Neural cell (in vitro differentiated cells): ENCODE data around the gene CAPN13. TPM values are rescaled to one million over a fixed set of nuclear protein-coding genes. Genes with fewer than 3 reads are reported as not detected.

Experiments used
- H2AFZ ChIP-seq: fragments of 200-600, 300-800 bp; sonication (generic), shearing (Covaris generic); 2 replicates; pipeline ENCODE4 v1.6.0; 2014; ENCODE audit warnings: low read depth, mild to moderate bottlenecking, antibody characterized with exemption, low read length, moderate library complexity
- H3F3A ChIP-seq: fragments of 200-600 bp; shearing (Covaris generic); 2 replicates; pipeline ENCODE4 v1.6.1; 2016; ENCODE audit warnings: mild to moderate bottlenecking, moderate library complexity, mixed read lengths, antibody characterized with exemption, low read length; ENCODE audit not compliant: insufficient read depth, poor library complexity, severe bottlenecking
- H3K27ac ChIP-seq: fragments of 200-600, 300-800 bp; sonication (generic), shearing (Covaris generic); 2 replicates; pipeline ENCODE4 v1.5.1; 2014; ENCODE audit warnings: mild to moderate bottlenecking, low read length, moderate library complexity
- H3K27me3 ChIP-seq: fragments of 300-800, 200-600 bp; sonication (generic), shearing (Covaris generic); 2 replicates; pipeline ENCODE4 v1.6.0; 2014; ENCODE audit warnings: mild to moderate bottlenecking, low read depth, low read length, moderate library complexity; ENCODE audit not compliant: insufficient read depth
- H3K36me3 ChIP-seq: fragments of 300-800, 200-600 bp; sonication (generic), shearing (Covaris generic); 2 replicates; pipeline ENCODE4 v1.5.1; 2014; ENCODE audit warnings: mild to moderate bottlenecking, antibody characterized with exemption, low read length, moderate library complexity; ENCODE audit not compliant: insufficient read depth
- H3K4me2 ChIP-seq: fragments of 300-800, 200-600 bp; sonication (generic), shearing (Covaris generic); 2 replicates; pipeline ENCODE4 v1.6.0; 2014; ENCODE audit warnings: mild to moderate bottlenecking, low read length
- H3K4me3 ChIP-seq: fragments of 300-800, 200-600 bp; sonication (generic), shearing (Covaris generic); 2 replicates; pipeline ENCODE4 v1.5.1; 2014; ENCODE audit warnings: mild to moderate bottlenecking, low read length, moderate library complexity
- H3K79me2 ChIP-seq: fragments of 200-600 bp; shearing (Covaris generic); replicated peaks from 2 replicates; pipeline ENCODE4 v1.6.0; 2014; ENCODE audit warnings: mild to moderate bottlenecking, low read length, moderate library complexity; ENCODE audit not compliant: insufficient read depth
- H3K9ac ChIP-seq: fragments of 300-800, 200-600 bp; sonication (generic), shearing (Covaris generic); 2 replicates; pipeline ENCODE4 v1.6.1; 2016; ENCODE audit warnings: mild to moderate bottlenecking, low read length, mixed read lengths
- H3K9me2 ChIP-seq: fragments of 200-600 bp; shearing (Covaris generic); 2 replicates; pipeline ENCODE4 v1.6.1; 2016; ENCODE audit warnings: mild to moderate bottlenecking, low read length, mixed read lengths; ENCODE audit not compliant: insufficient read depth
- H3K9me3 ChIP-seq: fragments of 200-600, 300-800 bp; sonication (generic), shearing (Covaris generic); 2 replicates; pipeline ENCODE4 v1.6.1; 2016; ENCODE audit warnings: mild to moderate bottlenecking, mixed run types, low read length, moderate library complexity, mixed read lengths
- H4K20me1 ChIP-seq: fragments of 200-600 bp; shearing (Covaris generic); 2 replicates; pipeline ENCODE4 v1.6.1; 2016; ENCODE audit warnings: mild to moderate bottlenecking, mixed run types; ENCODE audit not compliant: insufficient read depth
- CTCF ChIP-seq: fragments of 450-650 bp; IDR thresholded peaks from 2 replicates; pipeline ENCODE4 v1.5.1; 2014; ENCODE audit warnings: antibody characterized with exemption, mild to moderate bottlenecking, moderate library complexity; ENCODE audit not compliant: poor library complexity, severe bottlenecking
- EP300 ChIP-seq: fragments of 450-650 bp; conservative IDR thresholded peaks from 2 replicates; pipeline ENCODE4 v1.6.1; 2014; ENCODE audit warnings: antibody characterized with exemption, mild to moderate bottlenecking, moderate library complexity; ENCODE audit not compliant: poor library complexity, severe bottlenecking
- EZH2 ChIP-seq: fragments of 200-600, 300-800 bp; shearing (Covaris generic), sonication (generic); IDR thresholded peaks from 2 replicates; pipeline ENCODE4 v1.6.1; 2014; ENCODE audit warnings: antibody characterized with exemption, low read length, borderline replicate concordance, mild to moderate bottlenecking; ENCODE audit not compliant: insufficient read depth, poor library complexity, severe bottlenecking
- MXI1 ChIP-seq: fragments of 450-650 bp; conservative IDR thresholded peaks from 2 replicates; pipeline ENCODE4 v1.6.1; 2014; ENCODE audit warnings: antibody characterized with exemption, mild to moderate bottlenecking; ENCODE audit not compliant: poor library complexity, severe bottlenecking
- POLR2AphosphoS5 ChIP-seq: IDR thresholded peaks from 2 replicates; pipeline ENCODE4 v1.6.1; 2012
- RAD21 ChIP-seq: fragments of 450-650 bp; conservative IDR thresholded peaks from 2 replicates; pipeline ENCODE4 v1.6.1; 2014; ENCODE audit warnings: antibody characterized with exemption, mild to moderate bottlenecking, moderate library complexity
- SMC3 ChIP-seq: fragments of 450-650 bp; conservative IDR thresholded peaks from 2 replicates; pipeline ENCODE4 v1.6.1; 2014; ENCODE audit warnings: antibody characterized with exemption, mild to moderate bottlenecking, moderate library complexity; ENCODE audit not compliant: poor library complexity
- TAF1 ChIP-seq: IDR thresholded peaks from 2 replicates; pipeline ENCODE4 v1.6.1; 2012; ENCODE audit warnings: low read depth
- polyA plus RNA-seq: library from polyadenylated mRNA; depleted of rRNA; stranded (reverse); fragments of >200 nt; gene quantifications from 2 replicates; pipeline ENCODE4 v1.2.3, GENCODE V29; 2014
- TF ChIP-seq, protein P1 (sequence below): IDR thresholded peaks from 2 replicates; pipeline ENCODE4 v1.6.1; 2012; ENCODE audit warnings: borderline replicate concordance

The CAPN13 gene
- polyA plus RNA-seq, 1 donor from 2014 or later: not detected

- no peak overlapping the region for H3K27ac ChIP-seq
- no peak overlapping the region for H3K4me3 ChIP-seq
- no peaks in the 10 kb centered on the region for H4K20me1 ChIP-seq
- no peaks in the 10 kb centered on the region for H3K9me2 ChIP-seq
- no peak overlapping the region for H2AFZ ChIP-seq
- H3K4me2 ChIP-seq: no peak overlapping the region
- no peaks in the 10 kb centered on the region for H3K79me2 ChIP-seq
- no peaks in the 10 kb centered on the region for H3K27me3 ChIP-seq
- no peaks in the 10 kb centered on the region for H3K36me3 ChIP-seq
- no peak overlapping the region for H3K9ac ChIP-seq
- no peaks in the 10 kb centered on the region for H3F3A ChIP-seq
- no peak for TF ChIP-seq TAF1
- no peak for TF ChIP-seq RAD21
- no peak for TF ChIP-seq EP300
- TF ChIP-seq SMC3: no peak
- no peak for TF ChIP-seq CTCF
- TF ChIP-seq POLR2AphosphoS5: no peak
- no peak for TF ChIP-seq MXI1
- TF ChIP-seq, protein P1, sequence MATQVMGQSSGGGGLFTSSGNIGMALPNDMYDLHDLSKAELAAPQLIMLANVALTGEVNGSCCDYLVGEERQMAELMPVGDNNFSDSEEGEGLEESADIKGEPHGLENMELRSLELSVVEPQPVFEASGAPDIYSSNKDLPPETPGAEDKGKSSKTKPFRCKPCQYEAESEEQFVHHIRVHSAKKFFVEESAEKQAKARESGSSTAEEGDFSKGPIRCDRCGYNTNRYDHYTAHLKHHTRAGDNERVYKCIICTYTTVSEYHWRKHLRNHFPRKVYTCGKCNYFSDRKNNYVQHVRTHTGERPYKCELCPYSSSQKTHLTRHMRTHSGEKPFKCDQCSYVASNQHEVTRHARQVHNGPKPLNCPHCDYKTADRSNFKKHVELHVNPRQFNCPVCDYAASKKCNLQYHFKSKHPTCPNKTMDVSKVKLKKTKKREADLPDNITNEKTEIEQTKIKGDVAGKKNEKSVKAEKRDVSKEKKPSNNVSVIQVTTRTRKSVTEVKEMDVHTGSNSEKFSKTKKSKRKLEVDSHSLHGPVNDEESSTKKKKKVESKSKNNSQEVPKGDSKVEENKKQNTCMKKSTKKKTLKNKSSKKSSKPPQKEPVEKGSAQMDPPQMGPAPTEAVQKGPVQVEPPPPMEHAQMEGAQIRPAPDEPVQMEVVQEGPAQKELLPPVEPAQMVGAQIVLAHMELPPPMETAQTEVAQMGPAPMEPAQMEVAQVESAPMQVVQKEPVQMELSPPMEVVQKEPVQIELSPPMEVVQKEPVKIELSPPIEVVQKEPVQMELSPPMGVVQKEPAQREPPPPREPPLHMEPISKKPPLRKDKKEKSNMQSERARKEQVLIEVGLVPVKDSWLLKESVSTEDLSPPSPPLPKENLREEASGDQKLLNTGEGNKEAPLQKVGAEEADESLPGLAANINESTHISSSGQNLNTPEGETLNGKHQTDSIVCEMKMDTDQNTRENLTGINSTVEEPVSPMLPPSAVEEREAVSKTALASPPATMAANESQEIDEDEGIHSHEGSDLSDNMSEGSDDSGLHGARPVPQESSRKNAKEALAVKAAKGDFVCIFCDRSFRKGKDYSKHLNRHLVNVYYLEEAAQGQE: no peak
- TF ChIP-seq EZH2: no peak
- no peaks in the 10 kb centered on the region for H3K9me3 ChIP-seq
These were observed 10.5 kb downstream of the CAPN13 start for GRCh38 chr2:30796699-30797098.

DNA sequence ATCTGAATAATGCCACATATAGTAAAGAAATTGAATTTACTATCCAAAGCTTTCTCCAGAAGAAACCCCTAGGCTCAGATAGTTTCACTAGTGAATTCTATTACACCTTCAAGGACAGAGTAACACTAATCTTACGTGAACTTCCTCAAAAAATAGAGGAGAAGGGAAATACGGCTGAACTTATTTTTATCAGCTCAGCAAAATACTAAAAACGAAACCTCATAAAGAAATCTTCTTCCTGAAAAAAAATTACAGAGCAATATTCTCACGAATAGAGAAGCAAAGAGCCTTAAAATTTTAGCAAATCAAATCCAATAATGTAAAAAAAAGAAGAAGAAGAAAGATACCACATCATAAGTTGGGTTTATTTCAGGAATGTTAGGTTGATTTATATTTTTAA, 14.7 kb downstream of the CAPN13 start:
- TF ChIP-seq CTCF (no peak), SMC3 (no peak), EZH2 (no peak), EP300 (no peak), TAF1 (no peak), MXI1 (no peak), RAD21 (no peak), POLR2AphosphoS5 (no peak)
- TF ChIP-seq, protein P1: no peak
- no peaks in the 10 kb centered on the region for H3F3A ChIP-seq
- H3K79me2 ChIP-seq: no peaks in the 10 kb centered on the region
- H3K9me2 ChIP-seq: no peaks in the 10 kb centered on the region
- no peak overlapping the region for H3K4me2 ChIP-seq
- H3K36me3 ChIP-seq: no peaks in the 10 kb centered on the region
- no peaks in the 10 kb centered on the region for H4K20me1 ChIP-seq
- no peaks in the 10 kb centered on the region for H3K9me3 ChIP-seq
- no peak overlapping the region for H3K9ac ChIP-seq
- H3K27me3 ChIP-seq: no peaks in the 10 kb centered on the region
- no peak overlapping the region for H2AFZ ChIP-seq
- no peak overlapping the region for H3K27ac ChIP-seq
- no peak overlapping the region for H3K4me3 ChIP-seq
